WTC11 (cell line): Measurements from ENCODE around the gene PAK5. TPM values are rescaled to one million over a fixed set of nuclear protein-coding genes. Genes with fewer than 3 reads are reported as not detected.

Experiments used
- ATAC-seq: fragments of 200-7000 bp; cut with Tn5 transposase; 2 replicates; pipeline ENCODE4 v1.10.0; 2021; ENCODE audit warnings: mild to moderate bottlenecking, moderate library complexity
- CTCF ChIA-PET: fragments of 300-600 bp; sonication (Branson Sonifier 250); formaldehyde crosslinking; loops from one replicate; lab custom pipeline; 2021; ENCODE audit warnings: antibody characterized with exemption; lab: Charles Lee
- POLR2A ChIA-PET: fragments of 350-600 bp; sonication (Branson Sonifier 250); formaldehyde crosslinking; loops from one replicate; lab custom pipeline; 2021; ENCODE audit warnings: antibody characterized with exemption; lab: Charles Lee
- DNase-seq: peaks from one replicate; pipeline ENCODE4 v3.0.0; 2021; ENCODE audit warnings: low spot score
- H3K27ac Mint-ChIP-seq: 2 replicates; pipeline ENCODE4 v1.8.0; 2021; ENCODE audit warnings: mixed read lengths
- H3K27me3 Mint-ChIP-seq: 2 replicates; pipeline ENCODE4 v1.8.0; 2021; ENCODE audit warnings: low read depth, mild to moderate bottlenecking, moderate library complexity, mixed read lengths
- H3K36me3 Mint-ChIP-seq: 2 replicates; pipeline ENCODE4 v1.8.0; 2021; ENCODE audit warnings: mixed read lengths
- H3K4me1 Mint-ChIP-seq: 2 replicates; pipeline ENCODE4 v1.8.0; 2022; ENCODE audit warnings: mixed read lengths
- H3K4me3 Mint-ChIP-seq: 2 replicates; pipeline ENCODE4 v1.8.0; 2021; ENCODE audit warnings: mild to moderate bottlenecking, moderate library complexity, mixed read lengths
- H3K9me3 Mint-ChIP-seq: 2 replicates; pipeline ENCODE4 v1.8.0; 2021; ENCODE audit warnings: mixed read lengths
- ATF1 ChIP-seq: sonication (generic); formaldehyde crosslinking; IDR thresholded peaks from 2 replicates; pipeline ENCODE4 v1.8.1; 2023; ENCODE audit warnings: mild to moderate bottlenecking, moderate library complexity, missing genetic modification reagents
- ELF4 ChIP-seq: sonication (generic); formaldehyde crosslinking; IDR thresholded peaks from 2 replicates; pipeline ENCODE4 v1.8.1; 2022; ENCODE audit warnings: low read depth, mild to moderate bottlenecking, moderate library complexity, missing genetic modification reagents
- GABPB1 ChIP-seq: sonication (generic); formaldehyde crosslinking; IDR thresholded peaks from 2 replicates; pipeline ENCODE4 v1.8.1; 2023; ENCODE audit warnings: mild to moderate bottlenecking, missing genetic modification reagents
- GTF2I ChIP-seq: fragments of 250-450 bp; sonication (Bioruptor Pico); conservative IDR thresholded peaks from 2 replicates; pipeline ENCODE4 v1.4.0; 2021; ENCODE audit warnings: mild to moderate bottlenecking
- IRF2 ChIP-seq: sonication (generic); formaldehyde crosslinking; IDR thresholded peaks from 2 replicates; pipeline ENCODE4 v1.8.0; 2022; ENCODE audit warnings: low read depth, missing genetic modification reagents, borderline replicate concordance
- KAT7 ChIP-seq: sonication (generic); formaldehyde crosslinking; IDR thresholded peaks from 2 replicates; pipeline ENCODE4 v1.8.1; 2023; ENCODE audit warnings: missing genetic modification reagents, mild to moderate bottlenecking, borderline replicate concordance
- NR3C1 ChIP-seq: sonication (generic); formaldehyde crosslinking; conservative IDR thresholded peaks from 2 replicates; pipeline ENCODE4 v1.8.1; 2023; ENCODE audit warnings: low read depth, mild to moderate bottlenecking, missing genetic modification reagents
- SOX15 ChIP-seq: fragments of 250-450 bp; sonication (Bioruptor Pico); IDR thresholded peaks from 2 replicates; pipeline ENCODE4 v1.9.0; 2021; ENCODE audit warnings: mild to moderate bottlenecking
- TEAD1 ChIP-seq: sonication (generic); formaldehyde crosslinking; IDR thresholded peaks from 2 replicates; pipeline ENCODE4 v1.8.0; 2022; ENCODE audit warnings: mild to moderate bottlenecking, missing genetic modification reagents
- ZNF138 ChIP-seq: sonication (generic); formaldehyde crosslinking; conservative IDR thresholded peaks from 2 replicates; pipeline ENCODE4 v1.8.1; 2022; ENCODE audit warnings: mild to moderate bottlenecking, moderate library complexity, missing genetic modification reagents
- ZNF219 ChIP-seq: sonication (generic); formaldehyde crosslinking; IDR thresholded peaks from 2 replicates; pipeline ENCODE4 v1.8.0; 2023; ENCODE audit warnings: missing genetic modification reagents, mild to moderate bottlenecking, borderline replicate concordance
- ZNF317 ChIP-seq: sonication (generic); formaldehyde crosslinking; IDR thresholded peaks from 2 replicates; pipeline ENCODE4 v1.8.1; 2023; ENCODE audit warnings: low read depth, mild to moderate bottlenecking, moderate library complexity, missing genetic modification reagents, borderline replicate concordance
- total RNA-seq: library from RNA; stranded (reverse); gene quantifications from 3 replicates; pipeline ENCODE4 v1.2.3, GENCODE V29; 2021
- TF ChIP-seq, protein P1 (sequence below): sonication (generic); formaldehyde crosslinking; IDR thresholded peaks from 2 replicates; pipeline ENCODE4 v1.8.1; 2022; ENCODE audit warnings: mild to moderate bottlenecking, moderate library complexity, missing genetic modification reagents
- TF ChIP-seq, protein P2 (sequence below): fragments of 250-450 bp; sonication (Bioruptor Pico); IDR thresholded peaks from 2 replicates; pipeline ENCODE4 v1.9.0; 2021; ENCODE audit warnings: mild to moderate bottlenecking
- TF ChIP-seq, protein P3 (sequence below): fragments of 250-450 bp; sonication (Bioruptor Pico); conservative IDR thresholded peaks from 2 replicates; pipeline ENCODE4 v1.9.0; 2021; ENCODE audit warnings: mild to moderate bottlenecking
- TF ChIP-seq, protein P4 (sequence below): fragments of 200-600 bp; IDR thresholded peaks from 2 replicates; pipeline ENCODE4 v1.8.0; 2022; ENCODE audit warnings: antibody characterized with exemption
- TF ChIP-seq, protein P5 (sequence below): sonication (generic); formaldehyde crosslinking; IDR thresholded peaks from 2 replicates; pipeline ENCODE4 v1.8.0; 2023; ENCODE audit warnings: missing genetic modification reagents
- TF ChIP-seq, protein P6 (sequence below): fragments of 250-450 bp; sonication (Bioruptor Pico); IDR thresholded peaks from 2 replicates; pipeline ENCODE4 v1.9.0; 2021; ENCODE audit warnings: mild to moderate bottlenecking, borderline replicate concordance

PAK5 gene
- total RNA-seq, 1 experiment from 2014 or later: 0.31 TPM

DNA sequence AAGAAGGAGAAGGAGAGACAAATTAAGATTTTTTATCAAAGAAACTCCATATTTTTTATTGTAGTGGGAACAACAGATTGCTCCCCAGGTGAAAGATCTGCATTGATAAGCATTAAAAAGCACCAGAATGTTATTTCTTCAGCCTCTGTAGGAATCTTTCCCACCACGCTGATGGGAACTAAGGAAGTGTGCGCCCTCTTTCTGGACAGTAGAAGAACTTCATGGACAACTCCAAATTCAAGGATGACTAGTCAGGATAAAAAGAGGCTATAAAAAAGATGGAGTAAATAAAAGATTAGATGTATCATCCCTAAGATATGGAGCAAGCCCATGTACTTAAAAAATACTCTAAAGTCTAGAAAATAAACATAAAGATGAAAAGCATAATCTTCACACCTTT is 45.8 kb upstream of the PAK5 start (continued):
- TF ChIP-seq, protein P1, sequence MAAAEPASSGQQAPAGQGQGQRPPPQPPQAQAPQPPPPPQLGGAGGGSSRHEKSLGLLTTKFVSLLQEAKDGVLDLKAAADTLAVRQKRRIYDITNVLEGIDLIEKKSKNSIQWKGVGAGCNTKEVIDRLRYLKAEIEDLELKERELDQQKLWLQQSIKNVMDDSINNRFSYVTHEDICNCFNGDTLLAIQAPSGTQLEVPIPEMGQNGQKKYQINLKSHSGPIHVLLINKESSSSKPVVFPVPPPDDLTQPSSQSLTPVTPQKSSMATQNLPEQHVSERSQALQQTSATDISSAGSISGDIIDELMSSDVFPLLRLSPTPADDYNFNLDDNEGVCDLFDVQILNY (CRISPR knock-in tag): no peak
- TF ChIP-seq, protein P2, sequence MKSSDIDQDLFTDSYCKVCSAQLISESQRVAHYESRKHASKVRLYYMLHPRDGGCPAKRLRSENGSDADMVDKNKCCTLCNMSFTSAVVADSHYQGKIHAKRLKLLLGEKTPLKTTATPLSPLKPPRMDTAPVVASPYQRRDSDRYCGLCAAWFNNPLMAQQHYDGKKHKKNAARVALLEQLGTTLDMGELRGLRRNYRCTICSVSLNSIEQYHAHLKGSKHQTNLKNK: no peak
- TF ChIP-seq NR3C1 (CRISPR knock-in tag): no peak
- TF ChIP-seq SOX15 (CRISPR knock-in tag): no peak
- TF ChIP-seq ZNF317 (CRISPR knock-in tag): no peak
- no peak for TF ChIP-seq ZNF219 (CRISPR knock-in tag)
- TF ChIP-seq, protein P3, sequence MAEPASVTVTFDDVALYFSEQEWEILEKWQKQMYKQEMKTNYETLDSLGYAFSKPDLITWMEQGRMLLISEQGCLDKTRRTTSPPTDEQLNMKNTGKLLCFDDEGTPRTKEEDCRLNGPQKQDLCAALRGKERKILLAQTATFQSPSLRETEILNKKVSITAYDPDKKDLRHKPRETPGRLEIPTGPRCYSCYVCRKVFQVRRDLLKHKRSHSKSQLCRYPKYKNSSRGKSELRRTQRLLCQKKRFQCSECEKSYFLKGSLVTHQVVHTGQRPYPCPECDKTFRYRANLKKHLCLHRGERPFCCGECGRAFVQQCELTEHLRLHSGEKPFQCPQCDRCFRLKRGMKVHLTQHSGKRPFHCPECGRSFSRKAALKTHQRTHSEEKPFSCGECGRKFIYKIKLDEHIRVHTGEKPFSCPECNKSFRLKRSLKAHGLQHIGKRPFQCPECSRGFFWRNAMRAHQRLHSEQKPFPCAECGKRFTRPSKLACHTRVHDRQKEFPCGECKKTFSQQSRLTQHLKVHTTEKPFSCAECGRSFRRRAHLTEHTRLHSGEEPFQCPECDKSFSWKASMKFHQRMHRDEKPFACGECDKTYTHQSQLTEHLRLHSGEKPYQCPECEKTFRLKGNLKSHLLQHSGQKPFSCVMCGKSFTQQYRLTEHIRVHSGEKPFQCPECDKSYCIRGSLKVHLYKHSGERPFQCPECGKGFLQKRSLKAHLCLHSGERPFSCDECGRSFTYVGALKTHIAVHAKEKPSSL (CRISPR knock-in tag): no peak
- TF ChIP-seq, protein P4, sequence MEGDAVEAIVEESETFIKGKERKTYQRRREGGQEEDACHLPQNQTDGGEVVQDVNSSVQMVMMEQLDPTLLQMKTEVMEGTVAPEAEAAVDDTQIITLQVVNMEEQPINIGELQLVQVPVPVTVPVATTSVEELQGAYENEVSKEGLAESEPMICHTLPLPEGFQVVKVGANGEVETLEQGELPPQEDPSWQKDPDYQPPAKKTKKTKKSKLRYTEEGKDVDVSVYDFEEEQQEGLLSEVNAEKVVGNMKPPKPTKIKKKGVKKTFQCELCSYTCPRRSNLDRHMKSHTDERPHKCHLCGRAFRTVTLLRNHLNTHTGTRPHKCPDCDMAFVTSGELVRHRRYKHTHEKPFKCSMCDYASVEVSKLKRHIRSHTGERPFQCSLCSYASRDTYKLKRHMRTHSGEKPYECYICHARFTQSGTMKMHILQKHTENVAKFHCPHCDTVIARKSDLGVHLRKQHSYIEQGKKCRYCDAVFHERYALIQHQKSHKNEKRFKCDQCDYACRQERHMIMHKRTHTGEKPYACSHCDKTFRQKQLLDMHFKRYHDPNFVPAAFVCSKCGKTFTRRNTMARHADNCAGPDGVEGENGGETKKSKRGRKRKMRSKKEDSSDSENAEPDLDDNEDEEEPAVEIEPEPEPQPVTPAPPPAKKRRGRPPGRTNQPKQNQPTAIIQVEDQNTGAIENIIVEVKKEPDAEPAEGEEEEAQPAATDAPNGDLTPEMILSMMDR: no peak
- no peak for TF ChIP-seq ZNF138 (CRISPR knock-in tag)
- TF ChIP-seq, all 79 proteins: peak for 0

DNA sequence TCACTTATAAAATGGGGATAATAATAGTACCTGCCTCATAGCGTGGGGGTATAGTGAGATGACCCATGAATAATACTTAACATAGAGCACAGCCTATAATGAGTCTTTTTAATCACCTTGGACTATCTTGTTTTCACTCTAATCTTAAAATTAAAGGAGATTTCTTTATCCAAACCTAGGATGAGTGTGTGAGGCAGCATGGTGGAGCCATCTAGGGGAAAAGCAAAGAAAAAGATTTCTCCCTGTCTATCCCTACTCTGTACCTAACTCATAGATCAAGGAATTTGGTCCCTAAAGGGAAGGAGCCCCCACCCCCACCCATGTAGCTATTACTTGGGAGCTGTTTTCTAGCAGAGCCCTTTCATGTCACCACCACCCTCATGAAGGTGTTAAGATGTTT is 45.2 kb upstream of the PAK5 start:
- no peak overlapping the region for H3K4me3 Mint-ChIP-seq
- TF ChIP-seq KAT7: no peak
- TF ChIP-seq, protein P4: peak; percentile 36; the same call in 1 of the 2 replicates
- TF ChIP-seq ELF4 (CRISPR knock-in tag): no peak
- no peak for TF ChIP-seq GTF2I (CRISPR knock-in tag)
- no peak for TF ChIP-seq ATF1 (CRISPR knock-in tag)
- H3K9me3 Mint-ChIP-seq: peaks cover 4% of the 10 kb centered on the region
- POLR2A ChIA-PET: no interaction called here
- ATAC-seq (peak; percentile 94), DNase-seq (peak; percentile 14)
- H3K4me1 Mint-ChIP-seq: peaks cover 6% of the 10 kb centered on the region
- H3K27me3 Mint-ChIP-seq: no peaks in the 10 kb centered on the region
- H3K36me3 Mint-ChIP-seq: no peaks in the 10 kb centered on the region
- no peak overlapping the region for H3K27ac Mint-ChIP-seq
- CTCF ChIA-PET: interaction anchor here (0.5 to 3.6 kb wide), 26 partner anchors 9 to 539 kb away, joined by 3 to 48 read pairs (median 3); partner anchors contain the start of gene PAK5

DNA sequence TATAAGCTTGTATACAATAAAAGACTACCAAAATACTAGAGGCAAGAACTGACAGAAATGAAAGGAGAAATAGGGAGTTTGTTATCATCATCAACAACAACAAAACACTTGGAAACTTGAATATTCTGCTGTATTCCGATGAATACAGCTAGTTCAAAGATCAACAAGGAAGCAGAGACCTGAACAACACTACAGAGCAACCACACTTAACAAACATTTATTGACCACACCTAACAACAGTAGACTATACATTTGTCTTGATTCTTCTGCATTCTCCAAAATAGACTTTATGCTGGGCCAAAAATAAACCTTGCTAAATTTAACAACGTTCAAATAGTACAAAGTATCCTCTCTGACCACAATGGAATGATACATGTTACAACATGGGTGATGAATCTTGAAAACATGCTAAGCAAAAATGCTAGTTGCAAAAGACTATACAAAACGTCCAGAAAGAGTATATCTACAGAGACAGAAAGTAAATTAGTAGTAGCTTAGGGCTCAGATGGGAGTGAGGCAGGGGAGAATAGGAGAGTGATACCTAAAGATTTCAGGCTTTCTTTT is 39.1 kb upstream of the PAK5 start:
- no peaks in the 10 kb centered on the region for H3K27me3 Mint-ChIP-seq
- H3K4me1 Mint-ChIP-seq: no peaks in the 10 kb centered on the region
- peaks cover 13% of the 10 kb centered on the region for H3K36me3 Mint-ChIP-seq
- no peak overlapping the region for H3K27ac Mint-ChIP-seq
- ChIA-PET POLR2A (no interaction called here), CTCF (no interaction called here)
- ATAC-seq (no peak), DNase-seq (no peak)
- H3K9me3 Mint-ChIP-seq: peaks cover 28% of the 10 kb centered on the region
- H3K4me3 Mint-ChIP-seq: no peak overlapping the region
- TF ChIP-seq, protein P5, sequence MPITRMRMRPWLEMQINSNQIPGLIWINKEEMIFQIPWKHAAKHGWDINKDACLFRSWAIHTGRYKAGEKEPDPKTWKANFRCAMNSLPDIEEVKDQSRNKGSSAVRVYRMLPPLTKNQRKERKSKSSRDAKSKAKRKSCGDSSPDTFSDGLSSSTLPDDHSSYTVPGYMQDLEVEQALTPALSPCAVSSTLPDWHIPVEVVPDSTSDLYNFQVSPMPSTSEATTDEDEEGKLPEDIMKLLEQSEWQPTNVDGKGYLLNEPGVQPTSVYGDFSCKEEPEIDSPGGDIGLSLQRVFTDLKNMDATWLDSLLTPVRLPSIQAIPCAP (CRISPR knock-in tag): no peak
- TF ChIP-seq TEAD1 (no peak), GABPB1 (CRISPR knock-in tag) (no peak), IRF2 (no peak), NR3C1 (CRISPR knock-in tag) (no peak)
- TF ChIP-seq, protein P6, sequence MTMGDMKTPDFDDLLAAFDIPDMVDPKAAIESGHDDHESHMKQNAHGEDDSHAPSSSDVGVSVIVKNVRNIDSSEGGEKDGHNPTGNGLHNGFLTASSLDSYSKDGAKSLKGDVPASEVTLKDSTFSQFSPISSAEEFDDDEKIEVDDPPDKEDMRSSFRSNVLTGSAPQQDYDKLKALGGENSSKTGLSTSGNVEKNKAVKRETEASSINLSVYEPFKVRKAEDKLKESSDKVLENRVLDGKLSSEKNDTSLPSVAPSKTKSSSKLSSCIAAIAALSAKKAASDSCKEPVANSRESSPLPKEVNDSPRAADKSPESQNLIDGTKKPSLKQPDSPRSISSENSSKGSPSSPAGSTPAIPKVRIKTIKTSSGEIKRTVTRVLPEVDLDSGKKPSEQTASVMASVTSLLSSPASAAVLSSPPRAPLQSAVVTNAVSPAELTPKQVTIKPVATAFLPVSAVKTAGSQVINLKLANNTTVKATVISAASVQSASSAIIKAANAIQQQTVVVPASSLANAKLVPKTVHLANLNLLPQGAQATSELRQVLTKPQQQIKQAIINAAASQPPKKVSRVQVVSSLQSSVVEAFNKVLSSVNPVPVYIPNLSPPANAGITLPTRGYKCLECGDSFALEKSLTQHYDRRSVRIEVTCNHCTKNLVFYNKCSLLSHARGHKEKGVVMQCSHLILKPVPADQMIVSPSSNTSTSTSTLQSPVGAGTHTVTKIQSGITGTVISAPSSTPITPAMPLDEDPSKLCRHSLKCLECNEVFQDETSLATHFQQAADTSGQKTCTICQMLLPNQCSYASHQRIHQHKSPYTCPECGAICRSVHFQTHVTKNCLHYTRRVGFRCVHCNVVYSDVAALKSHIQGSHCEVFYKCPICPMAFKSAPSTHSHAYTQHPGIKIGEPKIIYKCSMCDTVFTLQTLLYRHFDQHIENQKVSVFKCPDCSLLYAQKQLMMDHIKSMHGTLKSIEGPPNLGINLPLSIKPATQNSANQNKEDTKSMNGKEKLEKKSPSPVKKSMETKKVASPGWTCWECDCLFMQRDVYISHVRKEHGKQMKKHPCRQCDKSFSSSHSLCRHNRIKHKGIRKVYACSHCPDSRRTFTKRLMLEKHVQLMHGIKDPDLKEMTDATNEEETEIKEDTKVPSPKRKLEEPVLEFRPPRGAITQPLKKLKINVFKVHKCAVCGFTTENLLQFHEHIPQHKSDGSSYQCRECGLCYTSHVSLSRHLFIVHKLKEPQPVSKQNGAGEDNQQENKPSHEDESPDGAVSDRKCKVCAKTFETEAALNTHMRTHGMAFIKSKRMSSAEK (CRISPR knock-in tag): no peak
